Measurements from ENCODE around the gene ZFHX3. TPM values are rescaled to one million over a fixed set of nuclear protein-coding genes. Genes with fewer than 3 reads are reported as not detected.

ZFHX3 gene
- total and polyA plus RNA-seq, 9 donors = 3.4 to 17.6 (median 11.9) TPM

DNA sequence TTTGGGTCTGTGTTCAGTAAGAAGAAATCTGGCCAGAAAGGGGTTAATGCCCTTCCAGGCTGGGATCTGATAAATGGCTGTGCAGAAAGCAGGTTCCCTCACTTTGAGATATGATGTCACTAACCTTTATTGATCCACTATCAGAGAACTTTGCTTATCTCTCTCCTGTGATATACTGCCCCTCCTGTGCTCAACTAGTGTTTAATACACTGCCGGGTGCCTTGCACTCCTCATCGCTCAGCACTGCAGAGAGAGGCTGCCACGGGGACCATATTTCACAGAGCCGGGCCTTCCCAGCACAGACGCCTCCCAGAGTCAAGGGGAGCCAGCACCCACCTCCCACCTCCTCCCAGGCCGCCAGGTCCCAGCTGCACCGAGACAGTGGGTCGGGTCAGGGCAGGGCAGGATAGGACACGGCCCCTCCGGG, 20.2 kb downstream of the ZFHX3 start:
- Histone ChIP-seq H3K4me3 (no peak overlapping the region), H3K4me1 (ENCODE audit: insufficient read depth) (peaks cover 13% of the 10 kb centered on the region), H3K36me3 (no peaks in the 10 kb centered on the region), H3K9me3 (no peaks in the 10 kb centered on the region), H3K27me3 (no peaks in the 10 kb centered on the region), H3K27ac (no peak overlapping the region)
- no peak for DNase-seq
- TF ChIP-seq, protein P1, sequence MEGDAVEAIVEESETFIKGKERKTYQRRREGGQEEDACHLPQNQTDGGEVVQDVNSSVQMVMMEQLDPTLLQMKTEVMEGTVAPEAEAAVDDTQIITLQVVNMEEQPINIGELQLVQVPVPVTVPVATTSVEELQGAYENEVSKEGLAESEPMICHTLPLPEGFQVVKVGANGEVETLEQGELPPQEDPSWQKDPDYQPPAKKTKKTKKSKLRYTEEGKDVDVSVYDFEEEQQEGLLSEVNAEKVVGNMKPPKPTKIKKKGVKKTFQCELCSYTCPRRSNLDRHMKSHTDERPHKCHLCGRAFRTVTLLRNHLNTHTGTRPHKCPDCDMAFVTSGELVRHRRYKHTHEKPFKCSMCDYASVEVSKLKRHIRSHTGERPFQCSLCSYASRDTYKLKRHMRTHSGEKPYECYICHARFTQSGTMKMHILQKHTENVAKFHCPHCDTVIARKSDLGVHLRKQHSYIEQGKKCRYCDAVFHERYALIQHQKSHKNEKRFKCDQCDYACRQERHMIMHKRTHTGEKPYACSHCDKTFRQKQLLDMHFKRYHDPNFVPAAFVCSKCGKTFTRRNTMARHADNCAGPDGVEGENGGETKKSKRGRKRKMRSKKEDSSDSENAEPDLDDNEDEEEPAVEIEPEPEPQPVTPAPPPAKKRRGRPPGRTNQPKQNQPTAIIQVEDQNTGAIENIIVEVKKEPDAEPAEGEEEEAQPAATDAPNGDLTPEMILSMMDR (IDR thresholded peaks at IDR 0.05) = no peak
- TF ChIP-seq POLR2A (IDR thresholded peaks at IDR 0.05) = no peak
- no peak for TF ChIP-seq EP300 (IDR thresholded peaks at IDR 0.05)
- intact Hi-C loops (cut with DNase I) = no loop called here
- 38 to 62% (median 41%) methylated on average over 10 of the region's 10 CpGs for WGBS, 3 donors

DNA sequence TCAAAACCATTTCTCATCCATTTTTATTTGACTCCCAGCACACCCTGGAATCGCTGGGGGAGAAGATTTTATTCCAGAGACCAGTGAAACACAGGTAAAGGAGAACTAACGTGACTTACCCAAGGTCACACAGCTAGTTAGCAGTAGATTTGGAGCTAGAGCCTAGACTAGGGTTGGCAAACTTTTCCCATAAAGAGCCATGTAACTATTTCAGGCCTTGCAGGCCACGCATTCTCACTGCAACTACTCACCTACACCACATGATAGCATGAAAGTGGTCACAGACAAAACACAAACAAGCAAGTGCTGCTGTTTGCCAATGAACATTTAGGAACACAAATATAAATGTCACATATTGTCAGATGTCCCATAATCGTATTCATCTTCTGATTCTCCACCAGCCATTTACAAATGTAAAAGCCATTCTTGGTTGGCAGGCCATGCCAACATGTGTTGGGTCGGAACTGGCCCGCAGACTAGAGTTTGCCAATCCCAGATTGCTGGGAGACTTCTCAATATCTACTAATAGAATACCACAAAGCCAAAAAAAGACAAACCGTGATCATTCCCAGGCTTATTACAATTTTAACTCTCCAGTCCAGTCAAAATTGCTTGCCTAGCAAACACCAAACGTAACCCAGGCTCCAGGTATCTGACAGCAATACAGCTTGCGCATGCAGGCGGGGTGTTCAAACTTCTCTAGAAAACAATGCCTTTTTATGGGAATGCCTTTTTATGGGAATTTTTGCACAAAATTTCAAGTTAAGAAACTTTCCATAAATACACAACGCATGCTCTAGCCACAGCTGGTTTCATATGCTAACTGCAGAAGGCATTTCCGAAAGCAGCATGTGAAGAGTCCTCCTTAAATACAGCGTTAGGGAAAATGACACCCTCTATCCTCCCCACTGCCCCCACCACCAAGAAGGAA, 20.9 kb downstream of the ZFHX3 start:
- intact Hi-C loops (cut with DNase I) = no loop called here
- Histone ChIP-seq H3K4me1 (ENCODE audit: insufficient read depth) (peaks cover 15% of the 10 kb centered on the region), H3K36me3 (no peaks in the 10 kb centered on the region), H3K9me3 (no peaks in the 10 kb centered on the region), H3K27ac (no peak overlapping the region), H3K27me3 (no peaks in the 10 kb centered on the region), H3K4me3 (no peak overlapping the region)
- DNase-seq = no peak
- WGBS, 3 donors = 60 to 82% (median 62%) methylated on average over 13 of the region's 13 CpGs
- TF ChIP-seq POLR2A (IDR thresholded peaks at IDR 0.05) (no peak), EP300 (IDR thresholded peaks at IDR 0.05) (no peak)
- TF ChIP-seq, protein P1 (IDR thresholded peaks at IDR 0.05) = no peak

DNA sequence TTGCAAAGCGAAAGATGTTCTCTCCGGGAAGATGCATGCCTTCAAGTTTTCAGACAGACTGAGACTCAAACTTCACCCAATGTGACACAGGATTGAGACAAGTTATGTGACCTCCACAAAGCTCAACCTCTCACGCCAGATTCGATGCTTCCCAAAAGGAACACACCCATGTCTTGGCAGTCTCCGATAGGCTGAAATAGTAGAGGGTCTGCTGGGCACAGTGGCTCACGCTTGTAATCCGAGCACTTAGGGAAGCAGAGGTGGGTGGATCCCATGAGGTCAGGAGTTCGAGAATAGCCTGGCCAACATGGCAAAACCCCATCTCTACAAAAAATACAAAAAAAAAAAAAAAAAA, 22.1 kb downstream of the ZFHX3 start:
- intact Hi-C loops (cut with DNase I) = no loop called here
- Histone ChIP-seq H3K36me3 (no peaks in the 10 kb centered on the region), H3K27ac (no peak overlapping the region), H3K27me3 (no peaks in the 10 kb centered on the region), H3K4me3 (no peak overlapping the region), H3K9me3 (no peaks in the 10 kb centered on the region), H3K4me1 (ENCODE audit: insufficient read depth) (peaks cover 15% of the 10 kb centered on the region)
- WGBS, 3 donors = 44 to 62% (median 54%) methylated on average over 8 of the region's 8 CpGs
- DNase-seq = no peak
- TF ChIP-seq, protein P1 (IDR thresholded peaks at IDR 0.05) = no peak
- TF ChIP-seq EP300 (IDR thresholded peaks at IDR 0.05) = no peak
- no peak for TF ChIP-seq POLR2A (IDR thresholded peaks at IDR 0.05)

DNA sequence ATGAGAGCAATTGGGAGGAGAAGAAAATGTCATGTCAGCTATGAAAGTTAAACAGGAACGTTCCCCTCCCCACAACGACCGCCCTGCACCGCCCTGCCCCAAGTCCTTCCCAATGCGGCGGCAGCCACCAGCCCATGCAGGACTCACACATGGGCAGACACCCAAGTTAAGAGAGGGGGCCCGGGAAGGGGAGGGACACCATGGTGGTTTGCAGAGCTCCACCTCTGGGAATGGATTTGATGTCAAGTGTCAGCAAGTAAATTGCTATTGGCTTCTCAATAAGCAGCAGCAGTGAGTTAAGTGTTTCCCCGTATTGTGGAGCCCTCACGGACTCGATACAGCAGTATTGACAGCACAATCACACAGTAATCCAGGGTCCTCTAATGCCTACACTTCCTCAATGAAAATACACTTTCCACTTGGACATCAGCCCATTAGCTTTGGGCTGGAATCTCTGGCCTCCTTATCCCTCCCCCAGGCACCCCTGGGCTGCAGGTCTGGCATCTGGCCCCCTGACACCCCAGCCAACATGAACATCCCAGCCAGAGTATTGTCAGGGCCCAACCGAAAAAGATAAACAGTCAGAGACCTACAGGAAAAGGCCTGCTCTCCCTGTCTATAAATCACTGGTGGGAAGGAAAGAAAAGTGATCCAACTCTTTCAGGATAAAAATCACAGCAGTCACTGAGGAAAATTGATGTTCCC, 22.6 kb downstream of the ZFHX3 start:
- Histone ChIP-seq H3K4me3 (no peak overlapping the region), H3K4me1 (ENCODE audit: insufficient read depth) (peaks cover 17% of the 10 kb centered on the region), H3K27ac (no peak overlapping the region), H3K36me3 (no peaks in the 10 kb centered on the region), H3K9me3 (no peaks in the 10 kb centered on the region), H3K27me3 (no peaks in the 10 kb centered on the region)
- intact Hi-C loops (cut with DNase I) = no loop called here
- WGBS, 3 donors = 37 to 54% (median 50%) methylated on average over 11 of the region's 11 CpGs
- no peak for TF ChIP-seq EP300 (IDR thresholded peaks at IDR 0.05)
- no peak for TF ChIP-seq POLR2A (IDR thresholded peaks at IDR 0.05)
- TF ChIP-seq, protein P1 (IDR thresholded peaks at IDR 0.05) = no peak
- no peak for DNase-seq

All from ovary (tissue), 9 donors.